A549 (cell line): ENCODE results near the gene ACAD9.
"Not testable (repeated sequence)": the region's sequence is repeated elsewhere in the genome, so short reads cannot be mapped to it uniquely, and the experiment has no call there.

ENCODE experiments used
- CBX2 ChIP-seq: fragments of 200-600 bp; sonication (generic); IDR thresholded peaks from 2 replicates; pipeline ENCODE4 v1.6.1; 2016; ENCODE audit warnings: low read depth, mild to moderate bottlenecking, borderline replicate concordance
- POLR2AphosphoS2 ChIP-seq: conservative IDR thresholded peaks from 2 replicates; pipeline ENCODE4 v1.6.1; 2012; ENCODE audit warnings: low read length, improper control_type of control experiment, inconsistent platforms

- TF ChIP-seq CBX2, POLR2AphosphoS2: not testable (repeated sequence)
Observed at GRCh38 chr3:128864849-128865804, 14.3 kb upstream of the ACAD9 start.
